Measurements from ENCODE around the gene LGMN.

DNA sequence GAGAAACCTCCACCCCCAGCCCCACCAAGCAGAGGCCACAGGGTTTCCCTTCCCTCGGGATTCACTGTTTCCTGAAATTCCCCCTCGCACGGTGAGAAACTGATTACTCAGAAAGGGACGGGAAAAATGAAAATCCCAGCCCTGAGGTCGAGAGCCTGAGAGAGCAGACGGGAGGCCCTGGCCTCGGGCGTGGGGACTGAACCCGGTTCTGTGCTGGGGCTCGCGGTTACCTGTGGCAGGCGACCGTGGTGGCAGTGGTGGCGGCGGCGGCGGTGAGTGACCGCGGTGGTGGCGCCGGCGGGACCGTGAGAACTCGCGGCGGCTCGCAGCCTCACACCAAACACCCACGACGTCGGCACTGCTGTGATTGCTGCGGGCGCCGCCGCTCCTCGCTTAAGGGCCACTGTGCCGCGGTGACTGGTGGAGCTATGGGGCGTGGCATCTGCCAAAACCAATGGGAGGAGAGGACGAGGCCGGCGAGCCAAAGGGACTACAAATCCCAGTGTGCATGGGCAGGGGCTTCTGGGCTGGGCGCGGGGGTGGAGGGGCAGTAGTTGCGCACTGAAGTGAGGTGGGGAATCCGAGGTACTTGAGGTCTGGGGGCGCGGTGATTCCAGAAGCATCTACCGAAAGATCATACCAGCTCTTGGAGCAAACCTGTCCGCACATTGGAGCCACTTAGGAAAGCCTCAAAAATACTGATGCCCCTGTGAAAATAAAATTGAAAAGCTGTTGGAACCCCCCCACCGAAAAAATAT is at the start of gene LGMN:
- TF ChIP-seq EZH2 (IDR thresholded peaks at IDR 0.05; ENCODE audit: borderline replicate concordance) (no peak), CTCF (IDR thresholded peaks at IDR 0.05; ENCODE audit: poor library complexity) (no peak)

Data from hepatocyte (in vitro differentiated cells).